ENCODE data around the gene KIAA0586. TPM values are rescaled to one million over a fixed set of nuclear protein-coding genes. Genes with fewer than 3 reads are reported as not detected.
"Not testable (repeated sequence)": the region's sequence is repeated elsewhere in the genome, so short reads cannot be mapped to it uniquely, and the experiment has no call there.

Gene KIAA0586
- total and polyA plus RNA-seq, 7 donors: 2.5 to 14.2 (median 6.2) TPM

DNA sequence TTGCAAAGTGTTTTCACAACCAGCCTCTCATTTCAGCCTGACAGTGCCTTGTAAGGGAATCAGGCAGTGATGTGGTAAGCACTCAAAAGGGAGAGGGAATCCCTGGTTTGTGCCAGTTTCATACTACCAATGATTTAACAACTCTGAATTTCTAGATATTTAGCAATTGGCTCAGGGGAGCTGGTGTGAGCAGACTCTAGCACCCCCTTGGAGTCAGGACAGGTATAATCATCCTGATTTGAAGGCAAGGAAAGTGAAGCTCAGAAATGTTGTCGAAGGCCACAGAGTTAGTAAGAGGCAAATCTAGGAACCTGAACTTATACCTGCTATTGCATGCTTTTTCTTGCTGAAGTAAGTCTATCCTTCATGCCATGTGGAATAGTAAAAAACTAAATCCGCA, 147.1 kb downstream of the KIAA0586 start:
- TF ChIP-seq, protein P1, sequence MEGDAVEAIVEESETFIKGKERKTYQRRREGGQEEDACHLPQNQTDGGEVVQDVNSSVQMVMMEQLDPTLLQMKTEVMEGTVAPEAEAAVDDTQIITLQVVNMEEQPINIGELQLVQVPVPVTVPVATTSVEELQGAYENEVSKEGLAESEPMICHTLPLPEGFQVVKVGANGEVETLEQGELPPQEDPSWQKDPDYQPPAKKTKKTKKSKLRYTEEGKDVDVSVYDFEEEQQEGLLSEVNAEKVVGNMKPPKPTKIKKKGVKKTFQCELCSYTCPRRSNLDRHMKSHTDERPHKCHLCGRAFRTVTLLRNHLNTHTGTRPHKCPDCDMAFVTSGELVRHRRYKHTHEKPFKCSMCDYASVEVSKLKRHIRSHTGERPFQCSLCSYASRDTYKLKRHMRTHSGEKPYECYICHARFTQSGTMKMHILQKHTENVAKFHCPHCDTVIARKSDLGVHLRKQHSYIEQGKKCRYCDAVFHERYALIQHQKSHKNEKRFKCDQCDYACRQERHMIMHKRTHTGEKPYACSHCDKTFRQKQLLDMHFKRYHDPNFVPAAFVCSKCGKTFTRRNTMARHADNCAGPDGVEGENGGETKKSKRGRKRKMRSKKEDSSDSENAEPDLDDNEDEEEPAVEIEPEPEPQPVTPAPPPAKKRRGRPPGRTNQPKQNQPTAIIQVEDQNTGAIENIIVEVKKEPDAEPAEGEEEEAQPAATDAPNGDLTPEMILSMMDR (IDR thresholded peaks at IDR 0.05): no peak

DNA sequence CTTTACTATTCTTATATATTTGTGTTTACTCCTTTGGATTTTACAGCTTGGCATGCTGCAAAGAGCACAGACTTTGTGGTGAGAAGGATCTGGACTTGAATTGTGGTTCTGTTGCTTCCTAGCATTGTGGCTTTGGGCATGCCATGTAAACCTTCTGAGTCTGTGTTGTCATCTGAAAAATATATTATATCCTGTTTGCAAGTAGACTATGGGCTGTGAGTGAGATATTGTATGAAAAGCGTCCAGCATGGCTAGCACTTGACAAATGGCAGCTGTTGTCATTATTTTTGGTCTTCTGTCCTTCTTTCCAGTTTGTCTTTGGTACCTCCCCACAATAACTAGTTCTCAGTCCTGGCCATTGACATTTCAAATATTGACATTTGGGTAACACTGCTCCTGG, 148.4 kb downstream of the KIAA0586 start:
- DNase-seq: no peak
- H3K4me3 ChIP-seq: no peak overlapping the region
- H3K27me3 ChIP-seq (ENCODE audit: insufficient read depth in 3 of 3, low read length in 2 of 3): no peaks in the 10 kb centered on the region
- intact Hi-C loops (cut with DNase I): no loop called here
- H3K4me1 ChIP-seq: no peaks in the 10 kb centered on the region
- 17 to 60% (median 33%) methylated on average over 1 of the region's 1 CpG for WGBS, 3 donors
- TF ChIP-seq, protein P1 (IDR thresholded peaks at IDR 0.05): no peak
- H3K27ac ChIP-seq: no peak overlapping the region
- no peaks in the 10 kb centered on the region for H3K9me3 ChIP-seq
- ATAC-seq: no peak
- H3K36me3 ChIP-seq (ENCODE audit: insufficient read depth in 1 of 2, low read depth in 1 of 2): no peaks in the 10 kb centered on the region

More for the DNA sequence above, 147.1 kb downstream of the KIAA0586 start:
- Histone ChIP-seq H3K27me3 (ENCODE audit: insufficient read depth in 3 of 3, low read length in 2 of 3) (no peaks in the 10 kb centered on the region), H3K4me3 (no peak overlapping the region), H3K27ac (no peak overlapping the region), H3K4me1 (no peaks in the 10 kb centered on the region), H3K36me3 (ENCODE audit: insufficient read depth in 1 of 2, low read depth in 1 of 2) (no peaks in the 10 kb centered on the region), H3K9me3 (no peaks in the 10 kb centered on the region)
- WGBS, 3 donors: 84 to 98% (median 87%) methylated on average over 2 of the region's 2 CpGs
- no peak for ATAC-seq
- intact Hi-C loops (cut with DNase I): no loop called here
- DNase-seq: no peak

DNA sequence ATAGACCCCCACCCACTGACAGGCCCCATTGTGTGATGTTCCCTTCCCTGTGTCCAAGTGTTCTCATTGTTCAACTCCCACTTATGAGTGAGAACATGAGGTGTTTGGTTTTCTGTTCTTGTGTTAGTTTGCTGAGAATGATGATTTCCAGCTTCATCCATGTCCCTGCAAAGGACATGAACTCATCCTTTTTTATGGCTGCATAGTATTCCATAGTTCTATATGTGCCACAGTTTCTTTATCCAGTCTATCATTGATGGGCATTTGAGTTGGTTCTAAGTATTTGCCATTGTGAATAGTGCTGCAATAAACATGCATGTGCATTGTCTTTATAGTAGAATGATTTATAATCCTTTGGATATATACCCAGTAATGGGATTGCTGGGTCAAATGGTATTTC, 152.5 kb downstream of the KIAA0586 start:
- intact Hi-C loops (cut with DNase I); H3K27ac ChIP-seq; H3K27me3 ChIP-seq (ENCODE audit: insufficient read depth in 3 of 3, low read length in 2 of 3); H3K4me1 ChIP-seq; H3K9me3 ChIP-seq; H3K4me3 ChIP-seq; DNase-seq; H3K36me3 ChIP-seq (ENCODE audit: insufficient read depth in 1 of 2, low read depth in 1 of 2); ATAC-seq: not testable (repeated sequence)

DNA sequence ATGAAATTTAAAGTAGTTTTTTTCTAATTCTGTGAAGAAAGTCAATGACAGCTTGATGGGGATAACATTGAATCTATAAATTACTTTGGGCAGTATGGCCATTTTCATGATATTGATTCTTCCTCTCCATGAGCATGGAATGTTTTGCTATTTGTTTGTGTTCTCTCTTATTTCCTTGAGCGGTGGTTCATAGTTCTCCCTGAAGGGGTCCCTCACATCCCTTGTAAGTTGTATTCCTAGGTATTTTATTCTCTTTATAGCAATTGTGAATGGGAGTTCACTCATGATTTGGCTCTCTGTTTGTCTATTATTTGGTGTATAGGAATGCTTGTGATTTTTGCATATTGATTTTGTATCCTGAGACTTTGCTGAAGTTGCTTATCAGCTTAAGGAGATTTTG, 153.9 kb downstream of the KIAA0586 start:
- H3K36me3 ChIP-seq (ENCODE audit: insufficient read depth in 1 of 2, low read depth in 1 of 2); intact Hi-C loops (cut with DNase I); H3K4me3 ChIP-seq; H3K27ac ChIP-seq; DNase-seq; ATAC-seq; H3K4me1 ChIP-seq; H3K27me3 ChIP-seq (ENCODE audit: insufficient read depth in 3 of 3, low read length in 2 of 3); H3K9me3 ChIP-seq: not testable (repeated sequence)
- 92 to 100% (median 93%) methylated on average over 1 of the region's 1 CpG for WGBS, 3 donors

DNA sequence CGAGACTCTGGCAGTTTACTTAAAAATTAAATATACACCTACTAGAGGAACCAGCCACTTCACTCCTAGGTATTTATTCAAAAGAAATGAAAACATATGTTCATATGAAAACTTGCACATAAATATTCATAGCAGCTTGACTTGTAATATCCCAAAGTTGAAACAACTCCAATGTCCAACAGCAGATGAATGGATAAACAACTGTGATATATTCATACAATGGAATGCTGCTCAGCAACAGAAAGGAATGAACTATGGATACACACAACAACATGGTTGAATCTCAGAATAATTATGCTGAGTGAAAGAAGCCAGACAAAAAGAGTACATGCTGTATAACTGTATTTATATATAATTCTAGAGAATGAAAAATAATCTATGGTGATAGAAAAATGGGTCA, 156.9 kb downstream of the KIAA0586 start:
- intact Hi-C loops (cut with DNase I): no loop called here
- no peaks in the 10 kb centered on the region for H3K4me1 ChIP-seq
- WGBS, 3 donors: 74 to 85% (median 76%) methylated on average over 1 of the region's 1 CpG
- H3K27ac ChIP-seq: no peak overlapping the region
- no peaks in the 10 kb centered on the region for H3K9me3 ChIP-seq
- DNase-seq: no peak
- H3K4me3 ChIP-seq: no peak overlapping the region
- TF ChIP-seq, protein P1 (IDR thresholded peaks at IDR 0.05): no peak
- no peak for ATAC-seq
- no peaks in the 10 kb centered on the region for H3K36me3 ChIP-seq (ENCODE audit: insufficient read depth in 1 of 2, low read depth in 1 of 2)
- no peaks in the 10 kb centered on the region for H3K27me3 ChIP-seq (ENCODE audit: insufficient read depth in 3 of 3, low read length in 2 of 3)

DNA sequence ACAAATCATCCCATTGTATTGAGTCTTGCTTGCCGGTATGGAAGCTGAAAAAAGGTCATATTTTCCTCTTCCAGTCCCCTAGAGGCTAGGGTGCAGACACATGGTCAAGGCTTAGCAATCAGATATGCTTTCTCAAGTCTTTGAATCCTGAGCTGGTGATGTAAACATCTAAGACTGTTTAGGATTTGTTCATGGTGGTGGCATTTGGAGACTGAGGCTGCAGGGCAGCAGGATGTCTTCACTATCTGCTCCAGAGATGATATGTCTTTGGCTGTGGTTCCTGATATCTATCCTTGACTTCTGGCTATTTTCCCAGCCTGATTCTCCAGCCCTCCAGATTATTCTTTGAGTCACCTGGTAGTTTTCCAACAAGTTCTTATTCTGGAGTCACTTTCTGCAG, 159.8 kb downstream of the KIAA0586 start:
- ATAC-seq (no peak), DNase-seq (no peak)
- Histone ChIP-seq H3K4me3 (no peak overlapping the region), H3K36me3 (ENCODE audit: insufficient read depth in 1 of 2, low read depth in 1 of 2) (no peaks in the 10 kb centered on the region), H3K9me3 (no peaks in the 10 kb centered on the region), H3K27me3 (ENCODE audit: insufficient read depth in 3 of 3, low read length in 2 of 3) (no peaks in the 10 kb centered on the region), H3K27ac (no peak overlapping the region), H3K4me1 (no peaks in the 10 kb centered on the region)
- intact Hi-C loops (cut with DNase I): no loop called here
- WGBS, 3 donors: 17 to 22% (median 21%) methylated on average over 1 of the region's 1 CpG
- TF ChIP-seq, protein P1 (IDR thresholded peaks at IDR 0.05): no peak

DNA sequence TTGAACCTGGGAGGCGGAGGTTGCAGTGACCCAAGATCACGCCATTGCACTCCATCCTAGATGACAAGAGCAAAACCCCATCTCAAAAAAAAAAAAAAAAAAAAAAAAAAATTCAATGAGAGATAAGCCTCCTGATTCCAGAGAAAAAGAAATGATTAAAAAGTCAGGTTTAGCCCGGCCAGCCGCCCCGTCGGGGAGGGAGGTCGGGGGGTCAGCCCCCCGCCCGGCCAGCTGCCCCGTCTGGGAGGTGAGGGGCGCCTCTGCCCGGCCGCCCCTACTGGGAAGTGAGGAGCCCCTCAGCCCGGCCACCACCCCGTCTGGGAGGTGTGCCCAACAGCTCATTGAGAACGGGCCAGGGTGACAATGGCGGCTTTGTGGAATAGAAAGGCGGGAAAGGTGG, 160.8 kb downstream of the KIAA0586 start:
- intact Hi-C loops (cut with DNase I); ATAC-seq; H3K4me3 ChIP-seq; H3K27me3 ChIP-seq (ENCODE audit: insufficient read depth in 3 of 3, low read length in 2 of 3); H3K27ac ChIP-seq; DNase-seq; H3K36me3 ChIP-seq (ENCODE audit: insufficient read depth in 1 of 2, low read depth in 1 of 2); H3K4me1 ChIP-seq; H3K9me3 ChIP-seq: not testable (repeated sequence)
- WGBS, 3 donors: 86 to 95% (median 93%) methylated on average over 14 to 18 of the region's 18 CpGs

Measured in psoas muscle (tissue), 8 donors.